DMS153 (cell line): ENCODE measurements around the gene TRMT61A.
A peak's percentile ranks its signal among the peaks of the same experiment; 100 is the strongest.

Experiments used
- DNase-seq: peaks from one replicate; lab custom pipeline; 2025; lab: John Stamatoyannopoulos, UW

TRMT61A gene

GRCh38 chr14:103535891-103536565 lies 7.0 kb downstream of the TRMT61A start:
- DNase-seq: no peak

GRCh38 chr14:103536693-103537092 lies 7.7 kb downstream of the TRMT61A start:
- no peak for DNase-seq

- no peak for DNase-seq
These were observed 8.4 kb downstream of the TRMT61A start for GRCh38 chr14:103537175-103537990.

GRCh38 chr14:103538291-103539055 lies 9.5 kb downstream of the TRMT61A start:
- DNase-seq: no peak

GRCh38 chr14:103539056-103539825 lies 10.2 kb downstream of the TRMT61A start:
- DNase-seq: no peak

GRCh38 chr14:103540821-103541708 lies 12.1 kb downstream of the TRMT61A start:
- no peak for DNase-seq

GRCh38 chr14:103541709-103542604 lies 13.0 kb downstream of the TRMT61A start:
- no peak for DNase-seq

GRCh38 chr14:103542605-103543088 lies 13.7 kb downstream of the TRMT61A start:
- peak; percentile 48 for DNase-seq

GRCh38 chr14:103543140-103543539 lies 14.1 kb downstream of the TRMT61A start:
- DNase-seq: no peak

- DNase-seq: no peak
These were observed 14.9 kb downstream of the TRMT61A start for GRCh38 chr14:103543721-103544387.

- no peak for DNase-seq
These were observed 15.6 kb downstream of the TRMT61A start for GRCh38 chr14:103544388-103545218.

- no peak for DNase-seq
These were observed 16.4 kb downstream of the TRMT61A start for GRCh38 chr14:103545219-103545914.

- DNase-seq: no peak
These were observed 17.1 kb downstream of the TRMT61A start for GRCh38 chr14:103545915-103546651.

GRCh38 chr14:103546652-103547454 lies 17.9 kb downstream of the TRMT61A start:
- DNase-seq: no peak

- DNase-seq: no peak
These were observed 18.5 kb downstream of the TRMT61A start for GRCh38 chr14:103547455-103547940.

- DNase-seq: no peak
These were observed 19.0 kb downstream of the TRMT61A start for GRCh38 chr14:103547941-103548462.
